ENCODE data around the gene PTTG2. TPM values are rescaled to one million over a fixed set of nuclear protein-coding genes. Genes with fewer than 3 reads are reported as not detected.

Gene PTTG2
- total and polyA plus RNA-seq, 9 donors, result 0.09 to 0.19 TPM; not detected in 7

GRCh38 chr4:37982736-37983135, 22.5 kb downstream of the PTTG2 start:
- 80% methylated on average over 3 of the region's 5 CpGs for WGBS (ENCODE audit: insufficient coverage)
- Histone ChIP-seq H3K27me3 (ENCODE audit: control insufficient read depth, insufficient read depth, low read length) (no peaks in the 10 kb centered on the region), H3K4me1 (ENCODE audit: control insufficient read depth, insufficient read depth, low read length) (peaks cover 9% of the 10 kb centered on the region), H3K9me3 (replicated peaks; ENCODE audit: control insufficient read depth, low read depth, low read length) (no peaks in the 10 kb centered on the region), H3K27ac (ENCODE audit: low read length) (no peak overlapping the region), H3K36me3 (ENCODE audit: control insufficient read depth, insufficient read depth, low read length) (no peaks in the 10 kb centered on the region), H3K4me3 (ENCODE audit: low read length) (no peak overlapping the region)
- no peak for DNase-seq

GRCh38 chr4:37983951-37984350, 23.8 kb downstream of the PTTG2 start:
- no peak for DNase-seq
- no peaks in the 10 kb centered on the region for H3K9me3 ChIP-seq (replicated peaks; ENCODE audit: control insufficient read depth, low read depth, low read length)
- no CpG with 5 or more reads among the region's 1 CpG for WGBS (ENCODE audit: insufficient coverage)
- no peaks in the 10 kb centered on the region for H3K27me3 ChIP-seq (ENCODE audit: control insufficient read depth, insufficient read depth, low read length)
- H3K27ac ChIP-seq (ENCODE audit: low read length), result no peak overlapping the region
- H3K4me3 ChIP-seq (ENCODE audit: low read length), result no peak overlapping the region
- H3K4me1 ChIP-seq (ENCODE audit: control insufficient read depth, insufficient read depth, low read length), result peaks cover 4% of the 10 kb centered on the region
- no peaks in the 10 kb centered on the region for H3K36me3 ChIP-seq (ENCODE audit: control insufficient read depth, insufficient read depth, low read length)

- peaks cover 7% of the 10 kb centered on the region for H3K4me1 ChIP-seq (ENCODE audit: control insufficient read depth, insufficient read depth, low read length)
- H3K27me3 ChIP-seq (ENCODE audit: control insufficient read depth, insufficient read depth, low read length), result no peaks in the 10 kb centered on the region
- no peak overlapping the region for H3K27ac ChIP-seq (ENCODE audit: low read length)
- H3K4me3 ChIP-seq (ENCODE audit: low read length), result no peak overlapping the region
- H3K9me3 ChIP-seq (replicated peaks; ENCODE audit: control insufficient read depth, low read depth, low read length), result no peaks in the 10 kb centered on the region
- no peaks in the 10 kb centered on the region for H3K36me3 ChIP-seq (ENCODE audit: control insufficient read depth, insufficient read depth, low read length)
- no peak for DNase-seq
- WGBS (ENCODE audit: insufficient coverage), result 71% methylated on average over 1 of the region's 3 CpGs
These were observed 25.6 kb downstream of the PTTG2 start for GRCh38 chr4:37985730-37986275.

- 44% methylated on average over 4 of the region's 5 CpGs for WGBS (ENCODE audit: insufficient coverage)
- no peak for DNase-seq
- H3K4me3 ChIP-seq (ENCODE audit: low read length), result no peak overlapping the region
- no peaks in the 10 kb centered on the region for H3K36me3 ChIP-seq (ENCODE audit: control insufficient read depth, insufficient read depth, low read length)
- no peaks in the 10 kb centered on the region for H3K27me3 ChIP-seq (ENCODE audit: control insufficient read depth, insufficient read depth, low read length)
- H3K27ac ChIP-seq (ENCODE audit: low read length), result no peak overlapping the region
- H3K4me1 ChIP-seq (ENCODE audit: control insufficient read depth, insufficient read depth, low read length), result peaks cover 8% of the 10 kb centered on the region
- no peaks in the 10 kb centered on the region for H3K9me3 ChIP-seq (replicated peaks; ENCODE audit: control insufficient read depth, low read depth, low read length)
These were observed 28.5 kb downstream of the PTTG2 start for GRCh38 chr4:37988670-37989069.

DNA sequence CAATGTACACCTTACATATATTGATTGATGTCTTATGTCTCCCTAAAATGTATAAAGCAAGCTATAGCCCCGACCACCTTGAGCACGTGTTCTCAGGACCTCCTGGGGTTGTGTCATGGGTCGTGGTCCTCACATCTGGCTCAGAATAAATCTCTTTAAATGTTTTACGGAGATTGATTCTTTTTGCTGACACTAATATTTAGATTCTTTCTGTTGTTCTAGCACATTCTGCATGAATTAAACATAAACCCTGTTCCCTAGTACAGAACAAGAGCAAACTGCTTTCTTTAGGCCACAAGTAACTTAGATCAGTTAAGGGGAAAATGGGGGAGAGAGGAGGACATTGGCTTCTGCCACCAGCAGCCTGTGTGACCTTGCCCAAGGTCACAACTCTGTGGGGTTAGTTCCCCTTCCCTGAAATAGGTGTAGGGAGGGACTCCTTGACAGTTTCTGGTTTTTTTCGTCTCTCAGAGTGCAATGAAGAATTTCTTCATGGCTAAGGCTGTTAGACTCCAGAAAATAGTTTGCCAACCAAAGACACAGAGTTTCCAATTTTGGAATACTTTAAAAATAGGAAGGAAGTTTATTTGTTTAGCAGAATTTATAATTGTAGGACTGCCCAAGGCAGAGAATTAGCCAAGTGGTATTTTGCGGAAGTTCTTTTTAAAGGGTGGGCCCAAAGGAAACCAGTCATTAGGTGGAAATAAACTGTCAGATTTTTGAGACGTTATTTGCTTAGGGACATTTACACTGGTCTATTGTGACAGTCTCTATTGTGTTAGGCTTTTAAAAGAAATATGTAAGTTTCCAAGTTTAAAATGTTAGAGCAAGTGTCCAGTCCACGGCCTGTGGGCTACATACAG, 29.4 kb downstream of the PTTG2 start:
- DNase-seq, result peak; percentile 47
- no peak overlapping the region for H3K4me3 ChIP-seq (ENCODE audit: low read length)
- 100% methylated on average over 1 of the region's 8 CpGs for WGBS (ENCODE audit: insufficient coverage)
- peak overlapping the region; percentile 67 for H3K27ac ChIP-seq (ENCODE audit: low read length)
- peaks cover 11% of the 10 kb centered on the region for H3K4me1 ChIP-seq (ENCODE audit: control insufficient read depth, insufficient read depth, low read length)
- H3K36me3 ChIP-seq (ENCODE audit: control insufficient read depth, insufficient read depth, low read length), result no peaks in the 10 kb centered on the region
- H3K9me3 ChIP-seq (replicated peaks; ENCODE audit: control insufficient read depth, low read depth, low read length), result no peaks in the 10 kb centered on the region
- no peaks in the 10 kb centered on the region for H3K27me3 ChIP-seq (ENCODE audit: control insufficient read depth, insufficient read depth, low read length)

DNA sequence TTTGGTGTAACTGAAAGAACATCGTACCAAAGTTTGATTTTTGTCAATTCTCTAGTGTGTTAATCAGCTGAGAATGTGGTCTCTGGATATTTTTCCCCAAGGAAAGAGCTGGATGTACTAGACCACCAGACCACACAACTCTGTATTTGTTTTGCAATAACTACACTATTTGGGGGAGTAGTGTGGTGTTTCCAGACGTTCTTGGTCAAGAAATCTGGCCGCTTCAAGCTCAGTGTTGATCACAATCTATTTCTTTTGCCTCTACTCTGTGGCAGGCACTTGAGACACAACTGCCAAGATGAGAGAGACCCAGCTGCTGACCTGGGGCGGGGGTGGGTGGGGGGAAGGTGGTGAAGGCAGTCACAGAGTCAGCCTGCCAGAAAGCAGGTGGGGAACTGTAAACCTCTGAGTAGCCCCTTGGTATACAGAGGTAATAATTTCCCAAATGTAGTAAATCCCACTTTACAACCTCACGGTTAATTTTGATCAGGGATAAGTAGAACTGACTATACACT, 30.6 kb downstream of the PTTG2 start:
- Histone ChIP-seq H3K27me3 (ENCODE audit: control insufficient read depth, insufficient read depth, low read length) (no peaks in the 10 kb centered on the region), H3K27ac (ENCODE audit: low read length) (peak overlapping the region; percentile 67), H3K4me1 (ENCODE audit: control insufficient read depth, insufficient read depth, low read length) (peaks cover 11% of the 10 kb centered on the region), H3K9me3 (replicated peaks; ENCODE audit: control insufficient read depth, low read depth, low read length) (no peaks in the 10 kb centered on the region), H3K4me3 (ENCODE audit: low read length) (no peak overlapping the region), H3K36me3 (ENCODE audit: control insufficient read depth, insufficient read depth, low read length) (no peaks in the 10 kb centered on the region)
- no peak for DNase-seq
- WGBS (ENCODE audit: insufficient coverage), result 100% methylated on average over 1 of the region's 5 CpGs

GRCh38 chr4:37991623-37992410, 31.6 kb downstream of the PTTG2 start:
- DNase-seq, result no peak
- no peaks in the 10 kb centered on the region for H3K36me3 ChIP-seq (ENCODE audit: control insufficient read depth, insufficient read depth, low read length)
- H3K4me1 ChIP-seq (ENCODE audit: control insufficient read depth, insufficient read depth, low read length), result peaks cover 14% of the 10 kb centered on the region
- H3K9me3 ChIP-seq (replicated peaks; ENCODE audit: control insufficient read depth, low read depth, low read length), result no peaks in the 10 kb centered on the region
- 98% methylated on average over 6 of the region's 8 CpGs for WGBS (ENCODE audit: insufficient coverage)
- no peak overlapping the region for H3K4me3 ChIP-seq (ENCODE audit: low read length)
- no peak overlapping the region for H3K27ac ChIP-seq (ENCODE audit: low read length)
- H3K27me3 ChIP-seq (ENCODE audit: control insufficient read depth, insufficient read depth, low read length), result no peaks in the 10 kb centered on the region

- Histone ChIP-seq H3K4me1 (ENCODE audit: control insufficient read depth, insufficient read depth, low read length) (peaks cover 22% of the 10 kb centered on the region), H3K27ac (ENCODE audit: low read length) (no peak overlapping the region), H3K36me3 (ENCODE audit: control insufficient read depth, insufficient read depth, low read length) (no peaks in the 10 kb centered on the region), H3K9me3 (replicated peaks; ENCODE audit: control insufficient read depth, low read depth, low read length) (no peaks in the 10 kb centered on the region), H3K27me3 (ENCODE audit: control insufficient read depth, insufficient read depth, low read length) (no peaks in the 10 kb centered on the region), H3K4me3 (ENCODE audit: low read length) (no peak overlapping the region)
- 86% methylated on average over 10 of the region's 10 CpGs for WGBS (ENCODE audit: insufficient coverage)
- no peak for DNase-seq
These were observed 33.6 kb downstream of the PTTG2 start for GRCh38 chr4:37993806-37994205.

DNA sequence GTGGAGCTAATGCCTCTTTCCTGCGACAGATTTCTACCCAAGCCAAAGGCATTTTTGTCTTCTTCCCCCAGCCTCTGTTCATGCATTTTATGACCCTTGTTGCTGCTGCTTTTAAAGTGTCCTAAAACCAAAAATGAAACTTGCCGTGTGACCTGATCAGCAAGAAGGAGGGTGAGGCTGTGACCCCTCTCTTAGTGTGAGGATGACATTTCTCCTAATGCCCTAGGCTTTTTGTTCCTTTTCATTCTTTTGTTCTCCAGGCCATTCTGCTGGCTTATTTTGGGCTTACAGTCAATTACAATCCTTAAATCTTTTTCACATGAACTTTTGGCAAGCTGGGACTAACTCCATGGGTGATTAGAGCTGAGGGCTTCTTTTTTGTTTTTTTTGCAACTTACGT, 34.4 kb downstream of the PTTG2 start:
- DNase-seq, result no peak
- Histone ChIP-seq H3K9me3 (replicated peaks; ENCODE audit: control insufficient read depth, low read depth, low read length) (no peaks in the 10 kb centered on the region), H3K27ac (ENCODE audit: low read length) (no peak overlapping the region), H3K36me3 (ENCODE audit: control insufficient read depth, insufficient read depth, low read length) (no peaks in the 10 kb centered on the region), H3K27me3 (ENCODE audit: control insufficient read depth, insufficient read depth, low read length) (no peaks in the 10 kb centered on the region), H3K4me3 (ENCODE audit: low read length) (no peak overlapping the region), H3K4me1 (ENCODE audit: control insufficient read depth, insufficient read depth, low read length) (peaks cover 22% of the 10 kb centered on the region)
- WGBS (ENCODE audit: insufficient coverage), result no CpG with 5 or more reads among the region's 3 CpGs

GRCh38 chr4:37995299-37995821, 35.2 kb downstream of the PTTG2 start:
- peaks cover 22% of the 10 kb centered on the region for H3K4me1 ChIP-seq (ENCODE audit: control insufficient read depth, insufficient read depth, low read length)
- no peaks in the 10 kb centered on the region for H3K9me3 ChIP-seq (replicated peaks; ENCODE audit: control insufficient read depth, low read depth, low read length)
- WGBS (ENCODE audit: insufficient coverage), result 100% methylated on average over 2 of the region's 5 CpGs
- DNase-seq, result no peak
- no peak overlapping the region for H3K27ac ChIP-seq (ENCODE audit: low read length)
- H3K27me3 ChIP-seq (ENCODE audit: control insufficient read depth, insufficient read depth, low read length), result no peaks in the 10 kb centered on the region
- no peak overlapping the region for H3K4me3 ChIP-seq (ENCODE audit: low read length)
- H3K36me3 ChIP-seq (ENCODE audit: control insufficient read depth, insufficient read depth, low read length), result no peaks in the 10 kb centered on the region
